CD4-positive, alpha-beta memory T cell (primary cell): ENCODE data around the gene LRGUK. TPM values are rescaled to one million over a fixed set of nuclear protein-coding genes. Genes with fewer than 3 reads are reported as not detected.
A peak's percentile ranks its signal among the peaks of the same experiment; 100 is the strongest.

Experiments used
- CTCF ChIA-PET: fragments of 350-600 bp; sonication (Branson Sonifier 250); formaldehyde crosslinking; loops from one replicate; lab custom pipeline; 2021; ENCODE audit warnings: inconsistent platforms; ENCODE audit not compliant: partially characterized antibody; lab: Charles Lee
- POLR2A ChIA-PET: fragments of 350-600 bp; sonication (Branson Sonifier 250); formaldehyde crosslinking; loops from one replicate; lab custom pipeline; 2021; ENCODE audit not compliant: partially characterized antibody; lab: Charles Lee
- DNase-seq, 5 donors: peaks; one replicate each; pipeline versions ENCODE4 v3.0.0 to v3.0.0-alpha.2; 2020 to 2022; ENCODE audit warnings: mixed read lengths in 1 of 5
- H3K27ac ChIP-seq: one replicate; pipeline ENCODE4 v1.7.0; 2013; ENCODE audit warnings: low read depth, low read length
- H3K27me3 ChIP-seq: 2 replicates; pipeline ENCODE4 v1.7.0; 2013; ENCODE audit warnings: mild to moderate bottlenecking, low read length, moderate library complexity; ENCODE audit not compliant: insufficient read depth
- H3K36me3 ChIP-seq: 2 replicates; pipeline ENCODE4 v1.7.0; 2013; ENCODE audit warnings: mild to moderate bottlenecking, low read length, moderate library complexity; ENCODE audit not compliant: insufficient read depth
- H3K4me1 ChIP-seq: 2 replicates; pipeline ENCODE4 v1.7.0; 2013; ENCODE audit warnings: mild to moderate bottlenecking, low read length, moderate library complexity; ENCODE audit not compliant: insufficient read depth
- H3K4me3 ChIP-seq, 2 donors: one replicate each; pipeline ENCODE4 v1.7.0; 2013; ENCODE audit warnings: low read length in 2 of 2, mild to moderate bottlenecking in 1 of 2
- H3K9me3 ChIP-seq, 2 donors: one replicate each; pipeline ENCODE4 v1.7.0; 2013; ENCODE audit warnings: low read length in 2 of 2, control low read depth in 1 of 2; ENCODE audit not compliant: control insufficient read depth in 1 of 2
- H3K27ac Mint-ChIP-seq, 7 donors: one replicate each; pipeline ENCODE4 v1.8.0; 2020 to 2021; ENCODE audit warnings: mixed read lengths in 7 of 7, mild to moderate bottlenecking in 6 of 7, inconsistent platforms in 3 of 7, moderate library complexity in 3 of 7
- H3K27me3 Mint-ChIP-seq, 2 donors: one replicate each; pipeline ENCODE4 v1.8.0; 2020 to 2021; ENCODE audit warnings: mixed read lengths in 2 of 2
- H3K36me3 Mint-ChIP-seq, 2 donors: one replicate each; pipeline ENCODE4 v1.8.0; 2020 to 2021; ENCODE audit warnings: mixed read lengths in 2 of 2, inconsistent platforms in 1 of 2, mild to moderate bottlenecking in 1 of 2
- H3K4me1 Mint-ChIP-seq, 4 donors: one replicate each; pipeline ENCODE4 v1.8.0; 2020 to 2021; ENCODE audit warnings: mixed read lengths in 4 of 4, mild to moderate bottlenecking in 1 of 4
- H3K4me3 Mint-ChIP-seq, 8 donors: one replicate each; pipeline ENCODE4 v1.8.0; 2020 to 2021; ENCODE audit warnings: mixed read lengths in 8 of 8, mild to moderate bottlenecking in 7 of 8, moderate library complexity in 6 of 8, inconsistent platforms in 3 of 8
- H3K9me3 Mint-ChIP-seq, 8 donors: one replicate each; pipeline ENCODE4 v1.8.0; 2020 to 2021; ENCODE audit warnings: mixed read lengths in 8 of 8, mild to moderate bottlenecking in 5 of 8, inconsistent platforms in 3 of 8, moderate library complexity in 1 of 8
- intact Hi-C: fragments of 100-400 bp; cut with micrococcal nuclease; formaldehyde crosslinking; loops from one replicate; pipeline ENCODE4 v1.15.1; 2023
- polyA plus RNA-seq, 2 donors: library from polyadenylated mRNA; unstranded; fragments of 300-500 nt; fragmentation: Illumina TruSeq; gene quantifications; one replicate each; pipeline ENCODE4 v1.2.3, GENCODE V29; 2021
- total RNA-seq, 2 experiments: library from RNA; stranded (reverse); gene quantifications; one replicate each; pipeline ENCODE4 v1.2.3, GENCODE V29; 2021

LRGUK gene
- total and polyA plus RNA-seq, 4 experiments from 2014 or later, result 0.38 to 0.55 TPM; not detected in 2

GRCh38 chr7:134184767-134185166 lies 57.6 kb downstream of the LRGUK start:
- no peaks in the 10 kb centered on the region for H3K9me3 Mint-ChIP-seq
- ChIA-PET POLR2A (no interaction called here), CTCF (no interaction called here)
- no peaks in the 10 kb centered on the region for H3K36me3 ChIP-seq
- H3K27me3 ChIP-seq, result no peaks in the 10 kb centered on the region
- H3K4me1 Mint-ChIP-seq, result no peaks in the 10 kb centered on the region
- intact Hi-C loops, result no loop called here
- H3K27me3 Mint-ChIP-seq, result peaks cover 0 to 2% of the 10 kb centered on the region in 2 donors
- no peak overlapping the region for H3K27ac Mint-ChIP-seq
- H3K4me3 Mint-ChIP-seq, result no peak overlapping the region
- H3K4me3 ChIP-seq, result no peak overlapping the region
- H3K27ac ChIP-seq, result no peak overlapping the region
- DNase-seq, result no peak
- no peaks in the 10 kb centered on the region for H3K9me3 ChIP-seq
- no peaks in the 10 kb centered on the region for H3K4me1 ChIP-seq
- no peaks in the 10 kb centered on the region for H3K36me3 Mint-ChIP-seq

GRCh38 chr7:134186027-134186426 lies 58.9 kb downstream of the LRGUK start:
- no peak overlapping the region for H3K4me3 ChIP-seq
- intact Hi-C loops, result no loop called here
- no peaks in the 10 kb centered on the region for H3K9me3 ChIP-seq
- Mint-ChIP-seq H3K27ac (no peak overlapping the region), H3K36me3 (no peaks in the 10 kb centered on the region), H3K4me1 (no peaks in the 10 kb centered on the region), H3K4me3 (no peak overlapping the region), H3K9me3 (no peaks in the 10 kb centered on the region), H3K27me3 (peaks cover 0 to 2% of the 10 kb centered on the region in 2 donors)
- DNase-seq, result no peak
- H3K27me3 ChIP-seq, result no peaks in the 10 kb centered on the region
- ChIA-PET CTCF (no interaction called here), POLR2A (no interaction called here)
- no peaks in the 10 kb centered on the region for H3K4me1 ChIP-seq
- H3K36me3 ChIP-seq, result no peaks in the 10 kb centered on the region
- no peak overlapping the region for H3K27ac ChIP-seq

- ChIA-PET CTCF (no interaction called here), POLR2A (no interaction called here)
- peaks cover 0 to 2% of the 10 kb centered on the region in 2 donors for H3K27me3 Mint-ChIP-seq
- no peaks in the 10 kb centered on the region for H3K36me3 ChIP-seq
- intact Hi-C loops, result no loop called here
- no peaks in the 10 kb centered on the region for H3K4me1 ChIP-seq
- no peaks in the 10 kb centered on the region for H3K9me3 Mint-ChIP-seq
- H3K9me3 ChIP-seq, result no peaks in the 10 kb centered on the region
- no peak overlapping the region for H3K27ac Mint-ChIP-seq
- DNase-seq, result no peak
- no peak overlapping the region for H3K4me3 Mint-ChIP-seq
- no peak overlapping the region for H3K4me3 ChIP-seq
- no peaks in the 10 kb centered on the region for H3K27me3 ChIP-seq
- no peaks in the 10 kb centered on the region for H3K4me1 Mint-ChIP-seq
- no peaks in the 10 kb centered on the region for H3K36me3 Mint-ChIP-seq
- H3K27ac ChIP-seq, result no peak overlapping the region
Observed at GRCh38 chr7:134186801-134187200, 59.7 kb downstream of the LRGUK start.

GRCh38 chr7:134187893-134188292 lies 60.8 kb downstream of the LRGUK start:
- Mint-ChIP-seq H3K4me3 (no peak overlapping the region), H3K27me3 (peaks cover 0 to 2% of the 10 kb centered on the region in 2 donors), H3K36me3 (no peaks in the 10 kb centered on the region), H3K4me1 (no peaks in the 10 kb centered on the region), H3K9me3 (no peaks in the 10 kb centered on the region), H3K27ac (peak overlapping the region in 1 of 7 donors; percentile 1)
- CTCF ChIA-PET, result no interaction called here
- intact Hi-C loops, result no loop called here
- Histone ChIP-seq H3K4me3 (no peak overlapping the region), H3K27ac (no peak overlapping the region), H3K36me3 (no peaks in the 10 kb centered on the region), H3K27me3 (no peaks in the 10 kb centered on the region), H3K4me1 (no peaks in the 10 kb centered on the region), H3K9me3 (no peaks in the 10 kb centered on the region)
- no peak for DNase-seq
- POLR2A ChIA-PET, result no interaction called here

- H3K27me3 Mint-ChIP-seq, result peaks cover 0 to 2% of the 10 kb centered on the region in 2 donors
- H3K9me3 ChIP-seq, result no peaks in the 10 kb centered on the region
- no peak overlapping the region for H3K27ac Mint-ChIP-seq
- ChIA-PET POLR2A (no interaction called here), CTCF (no interaction called here)
- DNase-seq, result no peak
- no peaks in the 10 kb centered on the region for H3K27me3 ChIP-seq
- H3K4me1 ChIP-seq, result no peaks in the 10 kb centered on the region
- H3K4me1 Mint-ChIP-seq, result no peaks in the 10 kb centered on the region
- no peak overlapping the region for H3K27ac ChIP-seq
- H3K36me3 Mint-ChIP-seq, result no peaks in the 10 kb centered on the region
- no peaks in the 10 kb centered on the region for H3K9me3 Mint-ChIP-seq
- no peak overlapping the region for H3K4me3 Mint-ChIP-seq
- H3K4me3 ChIP-seq, result no peak overlapping the region
- intact Hi-C loops, result no loop called here
- no peaks in the 10 kb centered on the region for H3K36me3 ChIP-seq
Observed at GRCh38 chr7:134188311-134188710, 61.2 kb downstream of the LRGUK start.

GRCh38 chr7:134189559-134189958 lies 62.4 kb downstream of the LRGUK start:
- Histone ChIP-seq H3K27me3 (no peaks in the 10 kb centered on the region), H3K4me1 (no peaks in the 10 kb centered on the region), H3K4me3 (no peak overlapping the region), H3K36me3 (no peaks in the 10 kb centered on the region), H3K27ac (no peak overlapping the region), H3K9me3 (no peaks in the 10 kb centered on the region)
- intact Hi-C loops, result no loop called here
- peaks cover 0 to 2% of the 10 kb centered on the region in 2 donors for H3K27me3 Mint-ChIP-seq
- no peak overlapping the region for H3K4me3 Mint-ChIP-seq
- no peak overlapping the region for H3K27ac Mint-ChIP-seq
- no peaks in the 10 kb centered on the region for H3K4me1 Mint-ChIP-seq
- CTCF ChIA-PET, result no interaction called here
- H3K36me3 Mint-ChIP-seq, result no peaks in the 10 kb centered on the region
- POLR2A ChIA-PET, result no interaction called here
- H3K9me3 Mint-ChIP-seq, result no peaks in the 10 kb centered on the region
- no peak for DNase-seq

GRCh38 chr7:134191876-134192275 lies 64.7 kb downstream of the LRGUK start:
- H3K27ac ChIP-seq, result no peak overlapping the region
- POLR2A ChIA-PET, result no interaction called here
- no peaks in the 10 kb centered on the region for H3K36me3 ChIP-seq
- CTCF ChIA-PET, result no interaction called here
- Mint-ChIP-seq H3K9me3 (no peaks in the 10 kb centered on the region), H3K36me3 (no peaks in the 10 kb centered on the region), H3K4me3 (no peak overlapping the region), H3K27me3 (peaks cover 0 to 2% of the 10 kb centered on the region in 2 donors), H3K27ac (no peak overlapping the region), H3K4me1 (peaks cover 0 to 1% (median 0%) of the 10 kb centered on the region in 4 donors)
- no peaks in the 10 kb centered on the region for H3K27me3 ChIP-seq
- no peak overlapping the region for H3K4me3 ChIP-seq
- intact Hi-C loops, result no loop called here
- DNase-seq, result no peak
- no peaks in the 10 kb centered on the region for H3K4me1 ChIP-seq
- H3K9me3 ChIP-seq, result no peaks in the 10 kb centered on the region

- ChIA-PET POLR2A (no interaction called here), CTCF (no interaction called here)
- no peaks in the 10 kb centered on the region for H3K9me3 ChIP-seq
- Mint-ChIP-seq H3K27ac (no peak overlapping the region), H3K36me3 (no peaks in the 10 kb centered on the region), H3K4me1 (peaks cover 0 to 1% (median 0%) of the 10 kb centered on the region in 4 donors), H3K9me3 (no peaks in the 10 kb centered on the region), H3K4me3 (no peak overlapping the region), H3K27me3 (peaks cover 0 to 2% of the 10 kb centered on the region in 2 donors)
- H3K4me1 ChIP-seq, result no peaks in the 10 kb centered on the region
- H3K27ac ChIP-seq, result no peak overlapping the region
- no peak for DNase-seq
- no peak overlapping the region for H3K4me3 ChIP-seq
- no peaks in the 10 kb centered on the region for H3K27me3 ChIP-seq
- intact Hi-C loops, result no loop called here
- no peaks in the 10 kb centered on the region for H3K36me3 ChIP-seq
Observed at GRCh38 chr7:134193240-134193639, 66.1 kb downstream of the LRGUK start.
